ENCODE measurements around the gene SPDEF.

The SPDEF gene

DNA sequence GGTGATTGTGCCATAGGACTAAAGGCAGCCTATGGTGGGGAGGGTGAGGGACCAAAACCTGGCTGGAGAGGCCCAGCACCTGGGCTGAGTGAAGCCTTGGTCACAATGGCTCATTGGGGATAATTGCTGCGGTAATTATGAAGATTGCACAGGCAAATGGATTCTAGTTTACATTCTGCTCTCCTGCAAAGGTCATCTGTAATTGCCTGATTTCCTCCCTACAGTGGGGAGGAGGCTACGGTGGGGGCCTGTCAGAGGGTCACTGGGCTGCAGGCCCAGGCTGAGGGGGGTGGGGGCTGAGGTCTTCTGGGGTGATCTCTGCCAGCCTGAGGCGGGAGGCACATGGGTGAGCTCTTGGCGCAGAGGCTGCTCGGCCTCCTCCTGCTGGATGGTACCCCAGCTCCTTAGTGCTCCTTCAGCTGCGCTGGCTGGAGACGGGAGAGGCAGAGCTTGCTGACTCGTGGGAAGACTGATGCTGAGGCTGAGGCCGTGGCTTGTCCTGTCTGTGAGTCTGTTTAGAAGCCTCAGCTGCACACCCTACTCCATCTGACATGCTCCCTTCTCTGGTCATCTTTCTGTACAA is 59.9 kb downstream of the SPDEF start:
- Histone ChIP-seq H2BK15ac (ENCODE audit: low read depth, poor library complexity, severe bottlenecking) (peak overlapping the region; percentile 26), H2AK5ac (ENCODE audit: low read length, severe bottlenecking) (no peak overlapping the region), H3K4ac (ENCODE audit: low read depth in 1 of 2, low read length in 2 of 2) (no peak overlapping the region), H2AFZ (ENCODE audit: low read depth, low read length) (no peak overlapping the region), H3K4me1 (ENCODE audit: control insufficient read depth, insufficient read depth, low read depth, low read length) (peaks cover 1% of the 10 kb centered on the region), H3K9ac (ENCODE audit: low read length) (no peak overlapping the region), H4K91ac (ENCODE audit: low read length) (peak overlapping the region; percentile 39), H2BK120ac (ENCODE audit: low read depth, low read length) (no peak overlapping the region), H4K8ac (ENCODE audit: low read length) (no peak overlapping the region), H3K23ac (ENCODE audit: low read length in 2 of 2) (no peak overlapping the region), H3K14ac (ENCODE audit: low read length in 2 of 2) (peak overlapping the region in 1 of 2 experiments; percentile 62), H3K27ac (ENCODE audit: low read length, poor library complexity, severe bottlenecking) (no peak overlapping the region), H3K4me2 (ENCODE audit: low read length, poor library complexity, severe bottlenecking) (no peak overlapping the region), H3K4me3 (ENCODE audit: insufficient read depth in 1 of 2, low read depth in 1 of 2, low read length in 2 of 2) (no peak overlapping the region), H2BK5ac (ENCODE audit: low read depth, low read length, poor library complexity, severe bottlenecking) (no peak overlapping the region), H3K27me3 (ENCODE audit: control insufficient read depth in 1 of 2, insufficient read depth in 1 of 2, low read length in 2 of 2) (peaks cover 14 to 33% of the 10 kb centered on the region in 2 experiments), H2BK12ac (ENCODE audit: low read length in 2 of 2) (no peak overlapping the region), H3K36me3 (ENCODE audit: control insufficient read depth in 1 of 2, insufficient read depth in 2 of 2, low read depth in 1 of 2, low read length in 2 of 2) (no peaks in the 10 kb centered on the region), H3K79me1 (replicated peaks; ENCODE audit: low read length, poor library complexity, severe bottlenecking) (no peaks in the 10 kb centered on the region), H3K9me3 (ENCODE audit: control insufficient read depth, low read length) (peaks cover 22% of the 10 kb centered on the region), H3K18ac (ENCODE audit: low read depth in 1 of 2, low read length in 2 of 2) (no peak overlapping the region)
- no peak for DNase-seq
- WGBS: 65% methylated on average over 9 of the region's 9 CpGs

DNA sequence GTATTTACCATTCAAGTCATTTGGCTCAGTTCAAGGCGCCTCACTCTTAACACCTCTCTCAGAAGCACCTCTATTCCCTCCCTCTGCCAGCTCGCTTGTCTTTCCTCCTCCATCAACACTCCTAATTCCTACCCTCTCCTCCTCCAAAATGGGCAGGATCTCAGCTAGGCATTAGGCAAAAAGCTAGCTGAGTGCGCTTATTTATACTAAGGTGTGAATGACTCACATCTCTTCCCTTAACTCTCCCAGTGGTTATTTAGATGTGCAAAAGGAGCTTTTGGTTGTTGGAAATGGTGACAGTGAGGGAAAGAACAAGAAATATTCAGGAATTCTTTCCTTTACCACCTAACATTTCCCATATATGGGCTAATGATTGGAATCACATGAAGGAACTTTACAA is 61.2 kb downstream of the SPDEF start:
- H3K27me3 ChIP-seq (ENCODE audit: control insufficient read depth in 1 of 2, insufficient read depth in 1 of 2, low read length in 2 of 2): peaks cover 14 to 33% of the 10 kb centered on the region in 2 experiments
- H4K91ac ChIP-seq (ENCODE audit: low read length): no peak overlapping the region
- H2AK5ac ChIP-seq (ENCODE audit: low read length, severe bottlenecking): no peak overlapping the region
- H3K23ac ChIP-seq (ENCODE audit: low read length in 2 of 2): no peak overlapping the region
- peaks cover 2% of the 10 kb centered on the region for H3K4me1 ChIP-seq (ENCODE audit: control insufficient read depth, insufficient read depth, low read depth, low read length)
- H3K36me3 ChIP-seq (ENCODE audit: control insufficient read depth in 1 of 2, insufficient read depth in 2 of 2, low read depth in 1 of 2, low read length in 2 of 2): no peaks in the 10 kb centered on the region
- no peak overlapping the region for H3K18ac ChIP-seq (ENCODE audit: low read depth in 1 of 2, low read length in 2 of 2)
- no peak overlapping the region for H3K4me3 ChIP-seq (ENCODE audit: insufficient read depth in 1 of 2, low read depth in 1 of 2, low read length in 2 of 2)
- no peak overlapping the region for H3K4me2 ChIP-seq (ENCODE audit: low read length, poor library complexity, severe bottlenecking)
- H3K9ac ChIP-seq (ENCODE audit: low read length): no peak overlapping the region
- no peak overlapping the region for H2BK15ac ChIP-seq (ENCODE audit: low read depth, poor library complexity, severe bottlenecking)
- H2BK5ac ChIP-seq (ENCODE audit: low read depth, low read length, poor library complexity, severe bottlenecking): no peak overlapping the region
- 66% methylated on average over 2 of the region's 3 CpGs for WGBS
- peak; percentile 35 for DNase-seq
- H3K4ac ChIP-seq (ENCODE audit: low read depth in 1 of 2, low read length in 2 of 2): no peak overlapping the region
- no peak overlapping the region for H2BK120ac ChIP-seq (ENCODE audit: low read depth, low read length)
- no peak overlapping the region for H4K8ac ChIP-seq (ENCODE audit: low read length)
- H2AFZ ChIP-seq (ENCODE audit: low read depth, low read length): no peak overlapping the region
- H2BK12ac ChIP-seq (ENCODE audit: low read length in 2 of 2): no peak overlapping the region
- no peaks in the 10 kb centered on the region for H3K79me1 ChIP-seq (replicated peaks; ENCODE audit: low read length, poor library complexity, severe bottlenecking)
- no peak overlapping the region for H3K14ac ChIP-seq (ENCODE audit: low read length in 2 of 2)
- H3K9me3 ChIP-seq (ENCODE audit: control insufficient read depth, low read length): peaks cover 9% of the 10 kb centered on the region
- H3K27ac ChIP-seq (ENCODE audit: low read length, poor library complexity, severe bottlenecking): no peak overlapping the region

DNA sequence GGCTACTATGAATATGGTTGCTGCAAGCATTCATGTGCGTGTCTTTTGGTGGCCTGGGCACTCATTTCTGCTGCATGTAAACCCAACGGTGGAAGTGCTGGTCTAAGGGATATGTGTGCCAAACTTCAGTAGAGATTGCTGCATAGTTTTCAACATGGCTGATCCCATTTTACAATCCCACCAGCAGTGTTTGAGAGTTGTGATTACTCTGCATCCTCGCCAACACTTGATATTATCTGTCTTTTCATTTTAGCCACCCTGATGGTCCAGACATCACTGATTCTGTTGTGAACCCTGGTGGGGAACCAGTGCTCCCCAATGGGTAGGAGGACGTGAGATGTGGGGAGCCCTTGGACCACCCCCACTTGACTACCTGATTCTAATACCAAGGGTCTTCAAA is 62.8 kb downstream of the SPDEF start:
- no peak overlapping the region for H3K18ac ChIP-seq (ENCODE audit: low read depth in 1 of 2, low read length in 2 of 2)
- H3K79me1 ChIP-seq (replicated peaks; ENCODE audit: low read length, poor library complexity, severe bottlenecking): no peaks in the 10 kb centered on the region
- H3K4me3 ChIP-seq (ENCODE audit: insufficient read depth in 1 of 2, low read depth in 1 of 2, low read length in 2 of 2): no peak overlapping the region
- H2BK12ac ChIP-seq (ENCODE audit: low read length in 2 of 2): no peak overlapping the region
- no peak overlapping the region for H2AK5ac ChIP-seq (ENCODE audit: low read length, severe bottlenecking)
- H3K27ac ChIP-seq (ENCODE audit: low read length, poor library complexity, severe bottlenecking): no peak overlapping the region
- peaks cover 2% of the 10 kb centered on the region for H3K4me1 ChIP-seq (ENCODE audit: control insufficient read depth, insufficient read depth, low read depth, low read length)
- no peak overlapping the region for H3K4me2 ChIP-seq (ENCODE audit: low read length, poor library complexity, severe bottlenecking)
- no peak overlapping the region for H3K4ac ChIP-seq (ENCODE audit: low read depth in 1 of 2, low read length in 2 of 2)
- H4K91ac ChIP-seq (ENCODE audit: low read length): no peak overlapping the region
- no peak overlapping the region for H2BK15ac ChIP-seq (ENCODE audit: low read depth, poor library complexity, severe bottlenecking)
- peaks cover 14 to 33% of the 10 kb centered on the region in 2 experiments for H3K27me3 ChIP-seq (ENCODE audit: control insufficient read depth in 1 of 2, insufficient read depth in 1 of 2, low read length in 2 of 2)
- no peak overlapping the region for H2BK5ac ChIP-seq (ENCODE audit: low read depth, low read length, poor library complexity, severe bottlenecking)
- no peak overlapping the region for H2AFZ ChIP-seq (ENCODE audit: low read depth, low read length)
- no peak overlapping the region for H3K9ac ChIP-seq (ENCODE audit: low read length)
- 87% methylated on average over 3 of the region's 4 CpGs for WGBS
- no peaks in the 10 kb centered on the region for H3K36me3 ChIP-seq (ENCODE audit: control insufficient read depth in 1 of 2, insufficient read depth in 2 of 2, low read depth in 1 of 2, low read length in 2 of 2)
- DNase-seq: no peak
- no peak overlapping the region for H3K23ac ChIP-seq (ENCODE audit: low read length in 2 of 2)
- H2BK120ac ChIP-seq (ENCODE audit: low read depth, low read length): no peak overlapping the region
- H3K14ac ChIP-seq (ENCODE audit: low read length in 2 of 2): no peak overlapping the region
- H4K8ac ChIP-seq (ENCODE audit: low read length): no peak overlapping the region
- peaks cover 7% of the 10 kb centered on the region for H3K9me3 ChIP-seq (ENCODE audit: control insufficient read depth, low read length)

DNA sequence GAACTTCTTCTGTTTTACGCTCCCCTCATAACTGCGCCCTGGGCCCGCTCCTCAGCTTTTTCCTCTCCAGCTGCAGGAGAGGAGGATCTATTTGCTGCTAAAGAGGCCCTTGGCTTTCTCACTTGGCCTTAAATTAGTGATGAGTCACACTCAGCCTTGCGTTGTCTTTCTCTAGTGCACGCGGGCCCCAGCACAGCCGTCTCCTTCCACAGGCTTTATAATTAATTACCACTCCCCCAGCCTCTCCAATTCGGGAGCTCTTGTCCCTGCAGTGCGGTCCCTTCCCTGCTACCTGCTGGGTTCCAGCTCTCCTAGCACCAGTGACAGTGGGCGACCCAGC is 65.1 kb downstream of the SPDEF start:
- H2BK5ac ChIP-seq (ENCODE audit: low read depth, low read length, poor library complexity, severe bottlenecking): no peak overlapping the region

More for the DNA sequence above, 65.1 kb downstream of the SPDEF start:
- H3K79me1 ChIP-seq (replicated peaks; ENCODE audit: low read length, poor library complexity, severe bottlenecking): no peaks in the 10 kb centered on the region
- H3K9ac ChIP-seq (ENCODE audit: low read length): peak overlapping the region; percentile 44
- no peak overlapping the region for H2BK15ac ChIP-seq (ENCODE audit: low read depth, poor library complexity, severe bottlenecking)
- H2AK5ac ChIP-seq (ENCODE audit: low read length, severe bottlenecking): no peak overlapping the region
- peaks cover 2% of the 10 kb centered on the region for H3K4me1 ChIP-seq (ENCODE audit: control insufficient read depth, insufficient read depth, low read depth, low read length)
- no peak overlapping the region for H2AFZ ChIP-seq (ENCODE audit: low read depth, low read length)
- H4K91ac ChIP-seq (ENCODE audit: low read length): peak overlapping the region; percentile 40
- H3K14ac ChIP-seq (ENCODE audit: low read length in 2 of 2): no peak overlapping the region
- no peak overlapping the region for H4K8ac ChIP-seq (ENCODE audit: low read length)
- peak overlapping the region in 1 of 2 experiments; percentile 78 for H2BK12ac ChIP-seq (ENCODE audit: low read length in 2 of 2)
- H3K23ac ChIP-seq (ENCODE audit: low read length in 2 of 2): no peak overlapping the region
- H3K18ac ChIP-seq (ENCODE audit: low read depth in 1 of 2, low read length in 2 of 2): peak overlapping the region; percentile 56 to 79
- H3K4ac ChIP-seq (ENCODE audit: low read depth in 1 of 2, low read length in 2 of 2): no peak overlapping the region
- DNase-seq: peak; percentile 72
- peak overlapping the region; percentile 35 for H2BK120ac ChIP-seq (ENCODE audit: low read depth, low read length)
- H3K36me3 ChIP-seq (ENCODE audit: control insufficient read depth in 1 of 2, insufficient read depth in 2 of 2, low read depth in 1 of 2, low read length in 2 of 2): no peaks in the 10 kb centered on the region
- peak overlapping the region in 1 of 2 experiments; percentile 53 for H3K4me3 ChIP-seq (ENCODE audit: insufficient read depth in 1 of 2, low read depth in 1 of 2, low read length in 2 of 2)
- H3K4me2 ChIP-seq (ENCODE audit: low read length, poor library complexity, severe bottlenecking): no peak overlapping the region
- 13% methylated on average over 10 of the region's 10 CpGs for WGBS
- H3K27me3 ChIP-seq (ENCODE audit: control insufficient read depth in 1 of 2, insufficient read depth in 1 of 2, low read length in 2 of 2): peaks cover 8 to 34% of the 10 kb centered on the region in 2 experiments
- peaks cover 7% of the 10 kb centered on the region for H3K9me3 ChIP-seq (ENCODE audit: control insufficient read depth, low read length)
- H3K27ac ChIP-seq (ENCODE audit: low read length, poor library complexity, severe bottlenecking): no peak overlapping the region
